Neural cell (in vitro differentiated cells): ENCODE measurements around the gene MAMSTR. TPM values are rescaled to one million over a fixed set of nuclear protein-coding genes. Genes with fewer than 3 reads are reported as not detected.

Source experiments
- H2AFZ ChIP-seq: fragments of 200-600, 300-800 bp; sonication (generic), shearing (Covaris generic); 2 replicates; pipeline ENCODE4 v1.6.0; 2014; ENCODE audit warnings: low read depth, mild to moderate bottlenecking, antibody characterized with exemption, low read length, moderate library complexity
- H3F3A ChIP-seq: fragments of 200-600 bp; shearing (Covaris generic); 2 replicates; pipeline ENCODE4 v1.6.1; 2016; ENCODE audit warnings: mild to moderate bottlenecking, moderate library complexity, mixed read lengths, antibody characterized with exemption, low read length; ENCODE audit not compliant: insufficient read depth, poor library complexity, severe bottlenecking
- H3K27ac ChIP-seq: fragments of 200-600, 300-800 bp; sonication (generic), shearing (Covaris generic); 2 replicates; pipeline ENCODE4 v1.5.1; 2014; ENCODE audit warnings: mild to moderate bottlenecking, low read length, moderate library complexity
- H3K27me3 ChIP-seq: fragments of 300-800, 200-600 bp; sonication (generic), shearing (Covaris generic); 2 replicates; pipeline ENCODE4 v1.6.0; 2014; ENCODE audit warnings: mild to moderate bottlenecking, low read depth, low read length, moderate library complexity; ENCODE audit not compliant: insufficient read depth
- H3K36me3 ChIP-seq: fragments of 300-800, 200-600 bp; sonication (generic), shearing (Covaris generic); 2 replicates; pipeline ENCODE4 v1.5.1; 2014; ENCODE audit warnings: mild to moderate bottlenecking, antibody characterized with exemption, low read length, moderate library complexity; ENCODE audit not compliant: insufficient read depth
- H3K4me2 ChIP-seq: fragments of 300-800, 200-600 bp; sonication (generic), shearing (Covaris generic); 2 replicates; pipeline ENCODE4 v1.6.0; 2014; ENCODE audit warnings: mild to moderate bottlenecking, low read length
- H3K4me3 ChIP-seq: fragments of 300-800, 200-600 bp; sonication (generic), shearing (Covaris generic); 2 replicates; pipeline ENCODE4 v1.5.1; 2014; ENCODE audit warnings: mild to moderate bottlenecking, low read length, moderate library complexity
- H3K79me2 ChIP-seq: fragments of 200-600 bp; shearing (Covaris generic); replicated peaks from 2 replicates; pipeline ENCODE4 v1.6.0; 2014; ENCODE audit warnings: mild to moderate bottlenecking, low read length, moderate library complexity; ENCODE audit not compliant: insufficient read depth
- H3K9ac ChIP-seq: fragments of 300-800, 200-600 bp; sonication (generic), shearing (Covaris generic); 2 replicates; pipeline ENCODE4 v1.6.1; 2016; ENCODE audit warnings: mild to moderate bottlenecking, low read length, mixed read lengths
- H3K9me2 ChIP-seq: fragments of 200-600 bp; shearing (Covaris generic); 2 replicates; pipeline ENCODE4 v1.6.1; 2016; ENCODE audit warnings: mild to moderate bottlenecking, low read length, mixed read lengths; ENCODE audit not compliant: insufficient read depth
- H3K9me3 ChIP-seq: fragments of 200-600, 300-800 bp; sonication (generic), shearing (Covaris generic); 2 replicates; pipeline ENCODE4 v1.6.1; 2016; ENCODE audit warnings: mild to moderate bottlenecking, mixed run types, low read length, moderate library complexity, mixed read lengths
- H4K20me1 ChIP-seq: fragments of 200-600 bp; shearing (Covaris generic); 2 replicates; pipeline ENCODE4 v1.6.1; 2016; ENCODE audit warnings: mild to moderate bottlenecking, mixed run types; ENCODE audit not compliant: insufficient read depth
- EP300 ChIP-seq: fragments of 450-650 bp; conservative IDR thresholded peaks from 2 replicates; pipeline ENCODE4 v1.6.1; 2014; ENCODE audit warnings: antibody characterized with exemption, mild to moderate bottlenecking, moderate library complexity; ENCODE audit not compliant: poor library complexity, severe bottlenecking
- EZH2 ChIP-seq: fragments of 200-600, 300-800 bp; shearing (Covaris generic), sonication (generic); IDR thresholded peaks from 2 replicates; pipeline ENCODE4 v1.6.1; 2014; ENCODE audit warnings: antibody characterized with exemption, low read length, borderline replicate concordance, mild to moderate bottlenecking; ENCODE audit not compliant: insufficient read depth, poor library complexity, severe bottlenecking
- MXI1 ChIP-seq: fragments of 450-650 bp; conservative IDR thresholded peaks from 2 replicates; pipeline ENCODE4 v1.6.1; 2014; ENCODE audit warnings: antibody characterized with exemption, mild to moderate bottlenecking; ENCODE audit not compliant: poor library complexity, severe bottlenecking
- POLR2AphosphoS5 ChIP-seq: IDR thresholded peaks from 2 replicates; pipeline ENCODE4 v1.6.1; 2012
- RAD21 ChIP-seq: fragments of 450-650 bp; conservative IDR thresholded peaks from 2 replicates; pipeline ENCODE4 v1.6.1; 2014; ENCODE audit warnings: antibody characterized with exemption, mild to moderate bottlenecking, moderate library complexity
- SMC3 ChIP-seq: fragments of 450-650 bp; conservative IDR thresholded peaks from 2 replicates; pipeline ENCODE4 v1.6.1; 2014; ENCODE audit warnings: antibody characterized with exemption, mild to moderate bottlenecking, moderate library complexity; ENCODE audit not compliant: poor library complexity
- TAF1 ChIP-seq: IDR thresholded peaks from 2 replicates; pipeline ENCODE4 v1.6.1; 2012; ENCODE audit warnings: low read depth
- polyA plus RNA-seq: library from polyadenylated mRNA; depleted of rRNA; stranded (reverse); fragments of >200 nt; gene quantifications from 2 replicates; pipeline ENCODE4 v1.2.3, GENCODE V29; 2014
- TF ChIP-seq, protein P1 (sequence below): IDR thresholded peaks from 2 replicates; pipeline ENCODE4 v1.6.1; 2012; ENCODE audit warnings: borderline replicate concordance
- TF ChIP-seq, protein P2 (sequence below): fragments of 450-650 bp; IDR thresholded peaks from 2 replicates; pipeline ENCODE4 v1.5.1; 2014; ENCODE audit warnings: antibody characterized with exemption, mild to moderate bottlenecking, moderate library complexity; ENCODE audit not compliant: poor library complexity, severe bottlenecking

The MAMSTR gene
- polyA plus RNA-seq, 1 donor from 2014 or later: 0.36 TPM

DNA sequence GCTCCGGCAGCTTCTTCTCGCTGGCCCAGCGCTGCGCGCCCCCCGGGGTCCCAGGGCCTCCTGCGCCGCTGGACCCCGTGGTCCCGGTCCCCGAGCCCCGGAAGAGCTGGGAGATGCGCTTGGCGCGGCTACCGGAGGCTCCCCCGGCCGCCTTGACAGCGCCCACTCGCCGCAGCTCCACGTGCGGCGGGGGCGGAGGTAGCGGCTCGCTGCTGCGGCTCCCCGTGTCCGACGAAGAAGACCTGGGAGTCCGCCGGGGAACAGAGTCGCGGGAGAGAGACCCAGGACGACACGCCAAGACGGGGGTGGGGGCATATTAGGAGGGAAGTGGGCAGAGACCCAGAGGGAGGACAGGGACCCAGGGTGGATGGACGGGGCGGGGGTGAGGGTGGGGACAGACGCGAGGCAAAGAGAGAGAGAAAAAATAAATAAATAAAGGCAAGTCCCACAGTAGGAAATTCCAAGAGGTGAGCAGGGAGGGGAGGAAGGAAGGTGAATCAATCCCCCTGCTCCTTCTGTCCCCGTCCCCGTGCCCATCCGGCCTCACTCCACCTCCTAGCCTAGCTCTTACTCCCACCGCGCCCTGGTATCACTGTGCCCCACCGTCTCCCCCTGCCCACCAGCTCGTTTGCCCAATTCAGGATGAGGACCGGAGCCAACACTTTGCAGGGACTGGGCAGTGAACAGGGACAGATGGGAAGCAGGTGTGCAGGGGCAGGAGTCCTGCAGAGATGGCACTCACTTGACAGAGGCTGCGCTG, 20.1 kb upstream of the MAMSTR start:
- no peak overlapping the region for H3K27ac ChIP-seq

DNA sequence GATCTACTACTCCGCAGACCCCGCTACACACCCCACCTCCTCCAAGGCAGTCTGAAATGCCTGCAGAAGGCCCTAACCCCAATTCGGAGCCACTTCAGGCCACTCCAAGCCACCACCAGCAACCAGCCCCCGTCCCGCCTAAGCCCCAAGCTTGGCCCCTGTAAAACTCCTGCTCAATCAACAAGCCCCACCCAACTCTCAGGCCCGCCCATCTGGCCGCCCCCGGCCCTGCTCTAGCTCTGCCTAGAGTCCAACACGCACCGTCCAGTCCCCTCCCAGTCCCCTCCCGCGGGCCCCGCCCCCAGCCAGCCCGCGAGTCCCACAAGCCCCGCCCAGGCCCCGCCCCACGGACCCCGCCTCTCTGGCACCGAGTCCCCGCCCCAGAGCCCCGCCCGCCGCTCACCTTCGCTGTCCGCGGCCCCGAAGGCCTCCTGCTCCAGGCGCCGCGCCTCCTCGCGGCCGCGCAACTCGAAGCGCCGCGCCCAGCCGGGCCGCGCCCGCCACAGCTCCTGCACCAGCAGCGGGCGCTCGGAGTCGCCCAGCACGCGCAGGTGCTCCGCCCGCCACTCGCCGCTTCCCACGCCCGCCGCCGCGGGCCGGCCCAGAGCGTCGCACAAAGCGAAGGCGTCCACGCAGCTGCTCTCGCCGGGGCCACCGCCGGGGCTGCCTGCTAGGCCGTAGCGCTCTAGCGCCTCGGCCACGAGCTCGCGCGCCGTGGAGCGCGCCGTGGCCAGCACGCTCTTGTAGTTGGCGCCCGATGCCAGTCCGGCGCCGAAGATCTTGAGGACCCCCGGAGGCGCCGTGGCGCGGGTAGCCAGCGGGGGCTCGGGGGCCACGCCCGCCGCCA, 19.3 kb upstream of the MAMSTR start:
- H2AFZ ChIP-seq: no peak overlapping the region
- H3K9ac ChIP-seq: peak overlapping the region; percentile 67
- no peaks in the 10 kb centered on the region for H3F3A ChIP-seq
- H3K9me2 ChIP-seq: no peaks in the 10 kb centered on the region
- H3K36me3 ChIP-seq: no peaks in the 10 kb centered on the region
- H3K4me3 ChIP-seq: peak overlapping the region; percentile 67
- H3K27ac ChIP-seq: no peak overlapping the region
- H3K79me2 ChIP-seq: no peaks in the 10 kb centered on the region
- H3K27me3 ChIP-seq: peaks cover 13% of the 10 kb centered on the region
- H4K20me1 ChIP-seq: no peaks in the 10 kb centered on the region
- H3K9me3 ChIP-seq: no peaks in the 10 kb centered on the region
- H3K4me2 ChIP-seq: no peak overlapping the region
- TF ChIP-seq SMC3 (peak; percentile 64), TAF1 (no peak), EP300 (peak; percentile 26), MXI1 (peak; percentile 70), RAD21 (peak; percentile 54)
- TF ChIP-seq, protein P1, sequence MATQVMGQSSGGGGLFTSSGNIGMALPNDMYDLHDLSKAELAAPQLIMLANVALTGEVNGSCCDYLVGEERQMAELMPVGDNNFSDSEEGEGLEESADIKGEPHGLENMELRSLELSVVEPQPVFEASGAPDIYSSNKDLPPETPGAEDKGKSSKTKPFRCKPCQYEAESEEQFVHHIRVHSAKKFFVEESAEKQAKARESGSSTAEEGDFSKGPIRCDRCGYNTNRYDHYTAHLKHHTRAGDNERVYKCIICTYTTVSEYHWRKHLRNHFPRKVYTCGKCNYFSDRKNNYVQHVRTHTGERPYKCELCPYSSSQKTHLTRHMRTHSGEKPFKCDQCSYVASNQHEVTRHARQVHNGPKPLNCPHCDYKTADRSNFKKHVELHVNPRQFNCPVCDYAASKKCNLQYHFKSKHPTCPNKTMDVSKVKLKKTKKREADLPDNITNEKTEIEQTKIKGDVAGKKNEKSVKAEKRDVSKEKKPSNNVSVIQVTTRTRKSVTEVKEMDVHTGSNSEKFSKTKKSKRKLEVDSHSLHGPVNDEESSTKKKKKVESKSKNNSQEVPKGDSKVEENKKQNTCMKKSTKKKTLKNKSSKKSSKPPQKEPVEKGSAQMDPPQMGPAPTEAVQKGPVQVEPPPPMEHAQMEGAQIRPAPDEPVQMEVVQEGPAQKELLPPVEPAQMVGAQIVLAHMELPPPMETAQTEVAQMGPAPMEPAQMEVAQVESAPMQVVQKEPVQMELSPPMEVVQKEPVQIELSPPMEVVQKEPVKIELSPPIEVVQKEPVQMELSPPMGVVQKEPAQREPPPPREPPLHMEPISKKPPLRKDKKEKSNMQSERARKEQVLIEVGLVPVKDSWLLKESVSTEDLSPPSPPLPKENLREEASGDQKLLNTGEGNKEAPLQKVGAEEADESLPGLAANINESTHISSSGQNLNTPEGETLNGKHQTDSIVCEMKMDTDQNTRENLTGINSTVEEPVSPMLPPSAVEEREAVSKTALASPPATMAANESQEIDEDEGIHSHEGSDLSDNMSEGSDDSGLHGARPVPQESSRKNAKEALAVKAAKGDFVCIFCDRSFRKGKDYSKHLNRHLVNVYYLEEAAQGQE: no peak
- TF ChIP-seq, protein P2, sequence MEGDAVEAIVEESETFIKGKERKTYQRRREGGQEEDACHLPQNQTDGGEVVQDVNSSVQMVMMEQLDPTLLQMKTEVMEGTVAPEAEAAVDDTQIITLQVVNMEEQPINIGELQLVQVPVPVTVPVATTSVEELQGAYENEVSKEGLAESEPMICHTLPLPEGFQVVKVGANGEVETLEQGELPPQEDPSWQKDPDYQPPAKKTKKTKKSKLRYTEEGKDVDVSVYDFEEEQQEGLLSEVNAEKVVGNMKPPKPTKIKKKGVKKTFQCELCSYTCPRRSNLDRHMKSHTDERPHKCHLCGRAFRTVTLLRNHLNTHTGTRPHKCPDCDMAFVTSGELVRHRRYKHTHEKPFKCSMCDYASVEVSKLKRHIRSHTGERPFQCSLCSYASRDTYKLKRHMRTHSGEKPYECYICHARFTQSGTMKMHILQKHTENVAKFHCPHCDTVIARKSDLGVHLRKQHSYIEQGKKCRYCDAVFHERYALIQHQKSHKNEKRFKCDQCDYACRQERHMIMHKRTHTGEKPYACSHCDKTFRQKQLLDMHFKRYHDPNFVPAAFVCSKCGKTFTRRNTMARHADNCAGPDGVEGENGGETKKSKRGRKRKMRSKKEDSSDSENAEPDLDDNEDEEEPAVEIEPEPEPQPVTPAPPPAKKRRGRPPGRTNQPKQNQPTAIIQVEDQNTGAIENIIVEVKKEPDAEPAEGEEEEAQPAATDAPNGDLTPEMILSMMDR: peak; percentile 71

More for the DNA sequence above, 20.1 kb upstream of the MAMSTR start:
- Histone ChIP-seq H3K9me2 (no peaks in the 10 kb centered on the region), H3F3A (no peaks in the 10 kb centered on the region), H3K9me3 (no peaks in the 10 kb centered on the region), H2AFZ (no peak overlapping the region), H3K4me2 (no peak overlapping the region), H4K20me1 (no peaks in the 10 kb centered on the region), H3K36me3 (no peaks in the 10 kb centered on the region), H3K9ac (peak overlapping the region; percentile 67), H3K79me2 (no peaks in the 10 kb centered on the region), H3K27me3 (peaks cover 13% of the 10 kb centered on the region), H3K4me3 (peak overlapping the region; percentile 67)
- TF ChIP-seq POLR2AphosphoS5 (no peak), EP300 (no peak), SMC3 (no peak), MXI1 (no peak), TAF1 (no peak), EZH2 (no peak), RAD21 (no peak)
- TF ChIP-seq, protein P1: no peak
- TF ChIP-seq, protein P2: no peak
